K562 (cell line): Measurements from ENCODE around the gene SF3B1. TPM values are rescaled to one million over a fixed set of nuclear protein-coding genes. Genes with fewer than 3 reads are reported as not detected.

Experiments used
- ATAC-seq: fragments of 200-7000 bp; cut with Tn5 transposase; 3 replicates; pipeline ENCODE4 v1.9.1; 2020; ENCODE audit warnings: moderate library complexity
- BruUV-seq: library from RNA; stranded (reverse); fragments of 400-500 nt; replicated peaks from 2 replicates; lab custom pipeline; 2021; lab: Mats Ljungman, UMichigan
- CTCF ChIA-PET: fragments of 300-600 bp; formaldehyde crosslinking; extraction: SDS; loops from one replicate; lab custom pipeline; 2021; ENCODE audit warnings: low intra/inter-chr PET ratio; lab: Yijun Ruan, JAX
- POLR2A ChIA-PET: fragments of 300-600, 350-650 bp; sonication (Branson Sonifier 250); formaldehyde crosslinking; extraction: SDS; loops from one replicate; lab custom pipeline; 2021; ENCODE audit warnings: antibody characterized with exemption, inconsistent platforms; lab: Yijun Ruan, JAX
- DNase-seq, 4 experiments: peaks; one replicate each; pipeline versions ENCODE4 v3.0.0 to v3.0.0-alpha.2; 2011 to 2018; ENCODE audit warnings: low spot score in 3 of 4, mixed read lengths in 3 of 4; ENCODE audit errors: extremely low read depth in 1 of 4
- FAIRE-seq: peaks from 2 replicates; lab custom pipeline; 2011; peaks lifted over from hg19 to GRCh38; lab: Jason Lieb, UNC
- H2AFZ ChIP-seq: 2 replicates; pipeline ENCODE4 v1.6.0; 2011; ENCODE audit warnings: low read depth, low read length, control low read depth, inconsistent platforms
- H3K27ac ChIP-seq: fragments of 200-600 bp; 3 replicates; pipeline ENCODE4 v1.8.0; 2011; ENCODE audit warnings: low read depth, mild to moderate bottlenecking, control low read depth, inconsistent platforms, low read length, moderate library complexity, mixed read lengths; ENCODE audit errors: extremely low read depth
- H3K27me3 ChIP-seq, 2 experiments: fragments of 300-600 bp in 1 of 2; 2 replicates in 1 of 2; 3 replicates in 1 of 2; pipeline versions ENCODE4 v1.6.0 to v1.8.0; 2011; ENCODE audit warnings: inconsistent platforms in 2 of 2, low read length in 2 of 2, mild to moderate bottlenecking in 1 of 2, mixed read lengths in 1 of 2, moderate library complexity in 1 of 2; ENCODE audit not compliant: control insufficient read depth in 2 of 2, insufficient read depth in 2 of 2
- H3K36me3 ChIP-seq: fragments of 300-600 bp; 3 replicates; pipeline ENCODE4 v1.8.0; 2011; ENCODE audit warnings: mild to moderate bottlenecking, low read length, inconsistent platforms; ENCODE audit not compliant: control insufficient read depth, insufficient read depth
- H3K4me1 ChIP-seq, 2 experiments: fragments of 200-600 bp in 1 of 2; replicated peaks in 1 of 2; 2 replicates in 1 of 2; 3 replicates in 1 of 2; pipeline versions ENCODE4 v1.5.1 to v1.8.0; 2011; ENCODE audit warnings: inconsistent platforms in 2 of 2, low read length in 2 of 2, mild to moderate bottlenecking in 1 of 2, mixed read lengths in 1 of 2, moderate library complexity in 1 of 2; ENCODE audit not compliant: control insufficient read depth in 2 of 2, insufficient read depth in 2 of 2
- H3K4me2 ChIP-seq: 2 replicates; pipeline ENCODE4 v1.6.1; 2011; ENCODE audit warnings: low read length, control low read depth, inconsistent platforms, mixed read lengths; ENCODE audit not compliant: insufficient read depth
- H3K4me3 ChIP-seq: fragments of 200-600 bp; sonication (generic), shearing (Covaris generic); 2 replicates; pipeline ENCODE4 v1.5.1; 2016; ENCODE audit warnings: control low read depth, inconsistent platforms
- H3K79me2 ChIP-seq: fragments of 200-600 bp; 3 replicates; pipeline ENCODE4 v1.8.0; 2011; ENCODE audit warnings: low read length, inconsistent platforms; ENCODE audit not compliant: control insufficient read depth, insufficient read depth
- H3K9ac ChIP-seq, 2 experiments: 2 replicates each; pipeline versions ENCODE4 v1.6.0 to v1.6.1; 2011; ENCODE audit warnings: low read depth in 2 of 2, low read length in 2 of 2, control low read depth in 1 of 2, inconsistent platforms in 1 of 2, mild to moderate bottlenecking in 1 of 2, mixed read lengths in 1 of 2; ENCODE audit not compliant: insufficient read depth in 1 of 2
- H3K9me1 ChIP-seq: one replicate; pipeline ENCODE4 v1.6.0; 2011; ENCODE audit warnings: inconsistent platforms, mild to moderate bottlenecking, low read length, moderate library complexity; ENCODE audit not compliant: control insufficient read depth, insufficient read depth
- H3K9me3 ChIP-seq: replicated peaks from 2 replicates; pipeline ENCODE4 v1.5.1; 2011; ENCODE audit warnings: low read depth, low read length, inconsistent platforms; ENCODE audit not compliant: control insufficient read depth, insufficient read depth
- H4K20me1 ChIP-seq: replicated peaks from 2 replicates; pipeline ENCODE4 v1.6.1; 2011; ENCODE audit warnings: low read length, inconsistent platforms, mixed read lengths; ENCODE audit not compliant: control insufficient read depth, insufficient read depth
- CHD2 ChIP-seq: IDR thresholded peaks from 2 replicates; pipeline ENCODE4 v1.6.1; 2011; ENCODE audit warnings: low read depth, low read length
- CLOCK ChIP-seq: fragments of 250-450 bp; sonication (Bioruptor Pico); IDR thresholded peaks from 2 replicates; pipeline ENCODE4 v1.4.0; 2020; ENCODE audit warnings: mild to moderate bottlenecking, moderate library complexity, borderline replicate concordance
- DEAF1 ChIP-seq: fragments of 450-650 bp; formaldehyde crosslinking; IDR thresholded peaks from 2 replicates; pipeline ENCODE4 v1.4.0; 2020; ENCODE audit warnings: mild to moderate bottlenecking, moderate library complexity
- EP300 ChIP-seq: IDR thresholded peaks from 2 replicates; pipeline ENCODE4 v1.6.1; 2012; ENCODE audit warnings: low read length, improper control_type of control experiment
- FOS ChIP-seq: IDR thresholded peaks from 3 replicates; pipeline ENCODE4 v1.6.1; 2011; ENCODE audit not compliant: insufficient read length; ENCODE audit errors: extremely low read depth
- PREB ChIP-seq: sonication (generic); formaldehyde crosslinking; IDR thresholded peaks from 2 replicates; pipeline ENCODE4 v1.8.1; 2023; ENCODE audit warnings: mild to moderate bottlenecking, missing genetic modification reagents
- STAT5A ChIP-seq: IDR thresholded peaks from 2 replicates; pipeline ENCODE4 v1.6.1; 2012; ENCODE audit warnings: low read length, inconsistent platforms, borderline replicate concordance
- TRIM28 ChIP-seq: fragments of 450-650 bp; IDR thresholded peaks from 2 replicates; pipeline ENCODE4 v1.6.1; 2017
- ZBTB49 ChIP-seq: sonication (generic); formaldehyde crosslinking; IDR thresholded peaks from 2 replicates; pipeline ENCODE4 v1.8.0; 2022; ENCODE audit warnings: missing genetic modification reagents, mild to moderate bottlenecking, borderline replicate concordance
- WGBS: fragments of 100-300 bp; shearing (Covaris generic); methylation state at CpG from one replicate; pipeline ENCODE4 v1.1.6; 2016; ENCODE audit warnings: low coverage, mixed read lengths; ENCODE audit not compliant: insufficient coverage; ENCODE audit errors: missing lambda C conversion rate; 5-methylcytosine and 5-hydroxymethylcytosine counted together
- in situ Hi-C: fragments of 300-500 bp; cut with MboI; formaldehyde crosslinking; loops from 4 replicates; pipeline ENCODE4 v1.15.0; 2018; ENCODE audit warnings: inconsistent platforms, mixed read lengths
- intact Hi-C: fragments of 100-400 bp; cut with micrococcal nuclease; formaldehyde crosslinking; loops from 2 replicates; pipeline ENCODE4 v1.14.2; 2022
- polyA plus RNA-seq, 8 experiments: library from polyadenylated mRNA; depleted of rRNA in 4 of 8; stranded (reverse) in 5 of 8; unstranded in 3 of 8; fragments of >200 nt; fragmentation: Nextera tagmentation in 2 of 8; fragmentation: Illumina TruSeq in 1 of 8; extraction: Ambion mirVana in 2 of 8; extraction: Trizol in 1 of 8; gene quantifications; 2 replicates each; pipeline versions ENCODE4 v1.2.1 to v1.2.3, GENCODE V29; 2011 to 2014; ENCODE audit warnings: inconsistent platforms in 1 of 8, missing spikeins in 1 of 8
- total RNA-seq, 7 experiments: library from RNA; depleted of rRNA in 6 of 7; stranded (reverse); fragments of >200 nt in 6 of 7; fragmentation: Illumina TruSeq in 2 of 7; extraction: Trizol in 2 of 7; gene quantifications; 2 replicates each; pipeline versions ENCODE4 v1.2.1 to v1.2.3, GENCODE V29; 2011 to 2021; ENCODE audit warnings: low replicate concordance in 1 of 7
- TF ChIP-seq, protein P1 (sequence below): fragments of 250-450 bp; sonication (Bioruptor Pico); IDR thresholded peaks from 2 replicates; pipeline ENCODE4 v1.8.0; 2021; ENCODE audit warnings: mild to moderate bottlenecking, moderate library complexity
- TF ChIP-seq, protein P2 (sequence below): fragments of 250-450 bp; sonication (Bioruptor Pico); IDR thresholded peaks from 2 replicates; pipeline ENCODE4 v1.4.0; 2020

The SF3B1 gene
- total and polyA plus RNA-seq, 9 of the 15 experiments (the other 6 are each of a cell fraction or from before 2014, with no cell fraction given) = 96.2 to 377 (median 177) TPM

- Histone ChIP-seq H3K4me1 (no peaks in the 10 kb centered on the region), H3K36me3 (peaks cover 15% of the 10 kb centered on the region; the same call in 2 of the 3 replicates), H3K79me2 (no peaks in the 10 kb centered on the region), H3K9me1 (no peaks in the 10 kb centered on the region), H3K4me3 (no peak overlapping the region), H3K27me3 (peaks cover 2 to 4% of the 10 kb centered on the region in 2 experiments; a peak in 3 of 5 replicates), H3K27ac (no peak overlapping the region), H3K4me2 (no peak overlapping the region), H3K9ac (no peak overlapping the region), H2AFZ (no peak overlapping the region), H3K9me3 (no peaks in the 10 kb centered on the region), H4K20me1 (no peaks in the 10 kb centered on the region)
- BruUV-seq = no TSS peak
- DNase-seq (no peak), ATAC-seq (no peak), FAIRE-seq (no peak)
- intact Hi-C loops (loop anchor here (5.0 to 10.0 kb wide), 2 partner anchors 208 to 320 kb away; partner anchors contain the start of gene MARS2), in situ Hi-C loops (loop anchor here (10.0 to 25.0 kb wide), 2 partner anchors 272 to 375 kb away; no protein-coding TSS in a partner anchor)
- ChIA-PET POLR2A (interaction anchor here (0.6 kb wide), 1 partner anchor 124 kb away, joined by 3 read pairs; no protein-coding TSS in a partner anchor), CTCF (no interaction called here)
- 33% methylated on average over 2 of the region's 8 CpGs for WGBS
- TF ChIP-seq ZBTB49 (CRISPR knock-in tag) (no peak), CLOCK (no peak), FOS (no peak), CHD2 (no peak), PREB (CRISPR knock-in tag) (no peak), EP300 (no peak), TRIM28 (no peak), DEAF1 (CRISPR knock-in tag) (no peak), STAT5A (no peak)
- TF ChIP-seq, protein P1, sequence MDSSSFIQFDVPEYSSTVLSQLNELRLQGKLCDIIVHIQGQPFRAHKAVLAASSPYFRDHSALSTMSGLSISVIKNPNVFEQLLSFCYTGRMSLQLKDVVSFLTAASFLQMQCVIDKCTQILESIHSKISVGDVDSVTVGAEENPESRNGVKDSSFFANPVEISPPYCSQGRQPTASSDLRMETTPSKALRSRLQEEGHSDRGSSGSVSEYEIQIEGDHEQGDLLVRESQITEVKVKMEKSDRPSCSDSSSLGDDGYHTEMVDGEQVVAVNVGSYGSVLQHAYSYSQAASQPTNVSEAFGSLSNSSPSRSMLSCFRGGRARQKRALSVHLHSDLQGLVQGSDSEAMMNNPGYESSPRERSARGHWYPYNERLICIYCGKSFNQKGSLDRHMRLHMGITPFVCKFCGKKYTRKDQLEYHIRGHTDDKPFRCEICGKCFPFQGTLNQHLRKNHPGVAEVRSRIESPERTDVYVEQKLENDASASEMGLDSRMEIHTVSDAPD = no peak
- TF ChIP-seq, protein P2, sequence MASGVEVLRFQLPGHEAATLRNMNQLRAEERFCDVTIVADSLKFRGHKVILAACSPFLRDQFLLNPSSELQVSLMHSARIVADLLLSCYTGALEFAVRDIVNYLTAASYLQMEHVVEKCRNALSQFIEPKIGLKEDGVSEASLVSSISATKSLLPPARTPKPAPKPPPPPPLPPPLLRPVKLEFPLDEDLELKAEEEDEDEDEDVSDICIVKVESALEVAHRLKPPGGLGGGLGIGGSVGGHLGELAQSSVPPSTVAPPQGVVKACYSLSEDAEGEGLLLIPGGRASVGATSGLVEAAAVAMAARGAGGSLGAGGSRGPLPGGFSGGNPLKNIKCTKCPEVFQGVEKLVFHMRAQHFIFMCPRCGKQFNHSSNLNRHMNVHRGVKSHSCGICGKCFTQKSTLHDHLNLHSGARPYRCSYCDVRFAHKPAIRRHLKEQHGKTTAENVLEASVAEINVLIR = no peak
Observed at GRCh38 chr2:197387179-197387578, 47.6 kb downstream of the SF3B1 start.
